ENCODE results near the gene DNAH10. TPM values are rescaled to one million over a fixed set of nuclear protein-coding genes. Genes with fewer than 3 reads are reported as not detected.
A peak's percentile ranks its signal among the peaks of the same experiment; 100 is the strongest.

DNAH10 gene
- total RNA-seq, 1 experiment from 2014 or later: 0.06 TPM

DNA sequence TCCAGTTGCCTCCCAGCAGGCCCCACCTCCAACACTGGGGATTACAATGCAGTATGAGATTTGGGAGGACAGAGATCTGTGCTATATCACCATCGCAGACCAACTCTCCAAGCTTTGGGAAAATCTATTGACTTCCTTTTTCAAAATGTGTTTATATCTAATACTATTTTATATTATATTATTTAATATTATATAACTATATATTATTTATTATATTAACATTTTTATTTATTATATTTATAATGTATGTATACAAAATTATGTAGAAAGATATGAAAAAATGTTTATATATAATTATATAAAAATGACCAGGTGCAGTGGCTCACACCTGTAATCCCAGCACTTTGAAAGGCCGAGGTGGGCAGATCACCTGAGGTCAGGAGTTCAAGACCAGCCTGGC is 36.4 kb downstream of the DNAH10 start:
- DNase-seq (ENCODE audit: low read depth): no peak

- no peak for DNase-seq (ENCODE audit: low read depth)
Observed at GRCh38 chr12:123799227-123799626, 37.1 kb downstream of the DNAH10 start.

GRCh38 chr12:123801573-123802178 is 39.6 kb downstream of the DNAH10 start:
- DNase-seq (ENCODE audit: low read depth): peak; percentile 11

DNA sequence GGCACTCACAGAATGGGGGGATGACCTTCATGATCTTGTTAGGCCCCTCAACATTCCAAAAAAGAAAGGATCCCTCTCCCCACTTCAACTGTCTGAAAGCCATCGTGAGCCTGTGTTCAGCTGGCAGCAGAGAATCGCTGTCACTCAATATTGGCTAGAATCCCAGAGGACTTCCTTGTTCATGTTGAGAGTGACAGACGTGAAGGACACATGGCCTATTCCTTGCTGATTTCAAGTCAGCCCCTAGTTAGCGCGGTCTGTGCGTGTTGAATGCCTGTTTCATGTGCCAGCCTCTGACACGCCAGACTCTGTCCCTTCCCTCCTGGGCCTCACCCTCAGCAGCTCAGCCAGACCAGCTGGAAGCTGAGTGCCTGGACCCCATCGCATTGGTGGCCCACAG is 43.1 kb downstream of the DNAH10 start:
- no peak for DNase-seq (ENCODE audit: low read depth)

- DNase-seq (ENCODE audit: low read depth): no peak
Observed at GRCh38 chr12:123807002-123807401, 44.9 kb downstream of the DNAH10 start.

- no peak for DNase-seq (ENCODE audit: low read depth)
Observed at GRCh38 chr12:123807670-123808069, 45.6 kb downstream of the DNAH10 start.

DNA sequence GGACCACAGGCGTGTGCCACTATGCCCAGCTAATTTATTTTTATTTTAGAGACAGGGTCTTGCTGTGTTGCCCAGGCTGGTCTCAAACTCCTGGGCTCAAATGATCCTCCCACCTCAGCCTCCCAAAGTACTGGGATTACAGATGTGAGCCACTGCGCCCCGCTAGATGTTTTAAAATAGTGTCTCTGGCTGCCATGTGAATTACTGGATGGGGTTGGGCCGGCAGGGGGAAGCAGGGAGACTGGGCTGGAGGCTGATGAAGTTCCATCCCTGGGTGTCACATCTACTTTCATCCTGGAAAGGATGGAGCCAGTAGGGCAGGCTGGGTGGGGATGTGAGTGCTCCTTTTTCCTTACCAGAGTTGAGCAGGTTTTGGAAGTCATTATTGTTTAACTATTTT is 46.1 kb downstream of the DNAH10 start:
- DNase-seq (ENCODE audit: low read depth): peak; percentile 50

DNA sequence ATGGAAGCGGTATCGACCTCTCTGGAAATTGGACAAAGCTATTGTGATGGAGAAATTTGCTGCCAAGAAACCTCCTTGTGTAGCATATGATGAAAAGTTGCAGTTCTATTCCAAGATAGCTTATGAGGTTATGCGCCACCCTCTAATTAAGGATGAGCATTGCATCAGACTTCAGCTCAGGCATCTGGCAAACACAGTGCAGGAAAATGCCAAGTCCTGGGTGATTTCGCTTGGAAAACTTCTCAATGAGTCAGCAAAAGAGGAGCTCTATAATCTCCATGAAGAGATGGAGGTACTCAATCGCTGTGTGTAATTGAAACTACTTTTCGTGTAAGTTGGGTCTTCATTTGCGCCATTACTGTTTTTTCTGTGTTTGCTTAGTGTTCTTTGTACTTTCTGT is 51.2 kb downstream of the DNAH10 start:
- DNase-seq (ENCODE audit: low read depth): no peak

DNA sequence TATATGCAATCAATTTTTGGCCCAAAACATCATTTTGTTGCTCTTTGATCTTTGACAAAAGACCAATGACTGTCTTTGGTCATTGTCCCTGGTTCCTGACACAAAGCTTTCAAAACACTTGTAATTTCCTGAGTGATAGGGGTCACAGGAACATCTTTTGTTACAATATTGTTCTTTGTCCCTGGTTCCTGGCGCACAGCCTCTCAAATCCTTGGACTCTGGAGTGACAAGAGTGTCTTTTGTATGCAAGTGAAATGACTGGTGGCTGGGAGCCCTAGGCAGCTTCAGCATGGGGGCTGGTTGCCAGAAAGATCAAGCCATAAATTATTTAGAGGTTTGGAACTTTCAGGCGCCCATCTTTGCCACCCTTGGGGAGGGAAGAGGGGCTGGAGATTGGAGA is 53.9 kb downstream of the DNAH10 start:
- DNase-seq (ENCODE audit: low read depth): no peak

DNA sequence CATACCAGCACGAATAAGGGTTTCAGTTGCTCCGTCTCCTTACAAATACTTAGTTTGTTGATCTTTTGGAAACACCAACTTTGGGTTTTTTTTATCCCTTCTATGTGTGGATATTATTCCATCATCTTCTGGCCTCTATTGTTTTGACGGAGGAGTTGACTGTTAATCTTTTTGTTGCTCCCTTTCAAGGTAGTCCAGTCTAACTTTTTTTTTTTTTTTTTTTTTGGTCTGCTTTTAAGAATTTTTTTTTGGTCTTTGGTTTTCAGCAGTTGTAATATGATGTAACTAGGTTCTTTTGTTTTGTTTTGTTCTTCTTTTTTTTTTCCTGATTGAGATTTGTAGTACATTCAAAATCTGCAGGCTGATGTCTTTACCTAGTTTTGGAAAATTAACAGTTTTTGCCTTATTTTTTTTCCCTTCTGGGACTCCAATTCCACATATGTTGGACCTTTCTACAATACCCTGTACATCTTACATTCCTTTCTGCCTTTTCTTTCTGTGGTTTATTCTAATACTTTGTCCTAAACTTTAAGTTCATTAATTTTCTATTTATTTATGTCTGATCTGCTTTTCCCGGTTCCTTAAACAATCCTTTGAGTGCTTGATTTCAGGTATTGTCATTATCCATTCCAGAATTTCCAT is 54.9 kb downstream of the DNAH10 start:
- no peak for DNase-seq (ENCODE audit: low read depth)

DNA sequence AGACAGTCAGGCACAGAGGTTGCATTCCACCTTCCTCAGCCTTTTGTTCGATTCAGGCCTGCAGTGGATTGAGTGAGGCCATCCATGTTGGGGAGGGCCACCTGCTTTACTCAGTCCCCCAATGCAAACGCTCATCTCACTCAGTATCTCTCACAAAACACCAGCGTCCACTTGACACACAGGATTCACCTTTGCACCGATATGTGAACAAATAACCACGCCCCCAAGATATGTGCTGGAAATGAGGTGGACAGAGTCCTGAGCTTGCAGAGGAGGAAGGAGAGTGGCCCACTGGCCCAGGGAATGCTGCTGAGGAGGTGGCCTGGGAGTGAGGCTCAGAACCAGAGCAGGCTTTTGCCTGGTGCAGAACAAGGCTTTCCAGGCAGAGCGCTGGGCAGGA is 60.7 kb downstream of the DNAH10 start:
- no peak for DNase-seq (ENCODE audit: low read depth)

DNA sequence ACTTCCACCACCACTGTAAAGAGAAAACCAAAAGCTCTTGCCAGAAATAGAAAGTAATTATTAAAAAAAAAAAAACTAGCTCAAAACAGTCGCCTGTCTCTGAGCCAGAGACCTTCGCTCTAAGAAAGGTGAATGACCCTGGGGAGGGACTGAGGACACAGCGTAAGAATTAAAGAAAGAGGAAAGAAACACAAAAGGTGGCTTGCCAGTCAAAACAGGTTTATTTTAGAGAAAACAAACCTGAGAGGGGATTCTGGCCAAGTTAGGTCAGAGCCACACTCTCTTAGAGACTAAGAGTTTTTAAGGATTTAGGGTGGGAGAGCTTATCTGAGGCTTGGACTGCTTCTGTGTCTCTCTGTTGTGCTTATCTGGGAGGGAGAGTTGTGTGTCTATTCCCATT is 66.0 kb downstream of the DNAH10 start:
- no peak for DNase-seq (ENCODE audit: low read depth)

DNA sequence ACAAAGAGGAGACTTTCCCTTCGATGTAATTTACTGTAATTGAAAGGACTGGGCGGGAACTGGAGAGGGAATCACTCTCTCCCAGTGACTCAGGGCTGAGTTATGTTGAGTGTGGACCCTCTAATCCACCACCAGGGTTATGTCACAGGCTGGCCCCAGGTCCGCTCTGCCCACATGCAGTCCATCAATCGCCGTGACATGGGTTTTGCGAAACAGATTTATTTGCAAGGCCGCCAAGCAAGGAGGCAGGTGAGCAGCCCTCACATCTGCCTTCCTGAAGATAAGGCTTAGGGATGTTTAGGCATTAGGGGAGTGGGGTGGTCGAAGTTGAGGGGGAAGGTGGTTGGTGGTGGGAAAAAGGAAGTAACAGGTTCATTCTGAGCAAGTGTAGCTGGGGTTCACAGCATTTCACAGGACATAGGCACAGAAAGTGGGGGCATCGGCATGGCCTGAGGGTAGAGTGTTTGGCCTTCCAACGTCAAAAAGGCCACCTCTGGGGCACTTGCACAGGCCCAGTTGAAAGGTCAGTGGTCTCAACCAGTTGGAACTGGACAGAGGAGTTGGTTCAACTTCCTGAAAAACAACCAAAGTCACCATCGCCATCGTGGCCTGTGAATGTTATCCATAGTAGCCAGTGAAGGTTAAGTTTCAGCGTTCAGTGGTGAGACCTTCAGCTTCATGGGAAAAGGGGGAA is 66.9 kb downstream of the DNAH10 start:
- peak; percentile 31 for DNase-seq (ENCODE audit: low read depth)

- DNase-seq (ENCODE audit: low read depth): peak; percentile 20
Observed at GRCh38 chr12:123829561-123829960, 67.5 kb downstream of the DNAH10 start.

DNA sequence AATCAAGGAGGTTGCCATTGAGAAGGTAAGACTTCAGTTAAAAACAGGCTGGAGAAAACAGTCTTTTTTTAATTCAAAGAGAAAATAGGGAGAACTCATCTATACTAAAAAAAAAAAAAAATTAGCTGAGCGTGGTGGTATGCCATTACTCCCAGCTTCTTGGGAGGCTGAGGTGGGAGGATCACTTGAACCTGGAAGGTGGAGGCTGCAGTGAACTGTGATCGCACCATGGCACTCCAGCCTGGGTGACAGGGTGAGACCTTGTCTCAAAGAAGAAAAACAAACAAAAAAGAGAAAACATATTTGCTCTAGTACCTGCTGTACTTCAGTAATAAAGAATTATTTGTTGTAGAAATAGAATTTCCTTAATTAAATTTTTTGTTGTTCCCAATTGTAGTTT is 68.6 kb downstream of the DNAH10 start:
- DNase-seq (ENCODE audit: low read depth): no peak

DNA sequence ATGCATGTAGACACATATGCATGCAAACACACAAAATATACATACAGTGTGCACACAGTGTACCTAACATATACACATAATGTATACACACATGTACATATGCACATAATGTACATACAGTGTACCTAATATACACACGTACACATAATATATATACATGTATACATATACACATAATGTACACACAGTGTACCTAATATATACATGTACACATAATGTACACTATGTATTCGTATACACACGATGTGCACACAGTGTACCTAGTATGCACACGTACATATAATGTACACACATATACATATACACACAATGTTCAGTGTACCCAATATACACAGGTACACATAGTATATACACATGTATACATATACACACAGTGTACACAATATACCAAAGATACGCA is 70.0 kb downstream of the DNAH10 start:
- no peak for DNase-seq (ENCODE audit: low read depth)

- DNase-seq (ENCODE audit: low read depth): peak; percentile 21
Observed at GRCh38 chr12:123833830-123834229, 71.7 kb downstream of the DNAH10 start.

GRCh38 chr12:123834845-123835244 is 72.7 kb downstream of the DNAH10 start:
- DNase-seq (ENCODE audit: low read depth): no peak

DNA sequence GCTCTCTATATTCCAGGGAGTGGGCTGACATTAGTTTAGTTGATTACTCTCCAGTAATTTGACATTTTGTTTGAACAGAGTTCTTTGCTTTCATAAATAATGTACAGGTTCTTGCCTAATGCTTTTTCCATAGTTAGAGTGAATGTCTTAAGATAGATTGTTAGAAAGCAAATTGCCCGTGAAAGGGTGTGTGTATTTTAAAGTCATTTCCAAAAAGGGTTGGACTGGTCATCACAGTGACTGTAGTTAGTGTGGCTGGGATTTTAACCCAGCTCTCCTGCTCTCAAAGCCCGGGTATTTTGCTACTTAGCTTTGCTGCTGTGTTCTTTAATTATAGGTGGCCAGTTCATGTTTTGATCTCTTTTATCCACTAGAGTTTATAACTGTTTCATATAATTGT is 74.2 kb downstream of the DNAH10 start:
- no peak for DNase-seq (ENCODE audit: low read depth)

DNA sequence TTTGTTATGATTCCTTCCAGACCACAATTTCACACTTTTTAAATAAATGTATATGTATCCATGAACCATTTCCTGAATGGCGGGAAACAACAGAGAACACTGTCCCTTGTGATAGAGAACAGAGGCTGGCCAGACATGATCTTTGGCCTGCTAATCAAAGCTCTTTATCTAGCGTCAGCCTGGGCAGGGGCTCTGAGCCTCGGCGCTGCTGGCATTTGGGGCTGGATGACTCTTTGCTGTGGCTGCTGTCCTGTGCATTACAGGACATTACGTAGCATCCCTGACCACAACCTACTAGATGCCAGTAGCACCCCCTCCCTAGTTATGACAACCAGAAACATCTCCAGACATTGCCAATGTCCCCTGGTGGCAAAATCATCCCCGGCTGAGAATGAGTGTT is 77.7 kb downstream of the DNAH10 start:
- no peak for DNase-seq (ENCODE audit: low read depth)

DNA sequence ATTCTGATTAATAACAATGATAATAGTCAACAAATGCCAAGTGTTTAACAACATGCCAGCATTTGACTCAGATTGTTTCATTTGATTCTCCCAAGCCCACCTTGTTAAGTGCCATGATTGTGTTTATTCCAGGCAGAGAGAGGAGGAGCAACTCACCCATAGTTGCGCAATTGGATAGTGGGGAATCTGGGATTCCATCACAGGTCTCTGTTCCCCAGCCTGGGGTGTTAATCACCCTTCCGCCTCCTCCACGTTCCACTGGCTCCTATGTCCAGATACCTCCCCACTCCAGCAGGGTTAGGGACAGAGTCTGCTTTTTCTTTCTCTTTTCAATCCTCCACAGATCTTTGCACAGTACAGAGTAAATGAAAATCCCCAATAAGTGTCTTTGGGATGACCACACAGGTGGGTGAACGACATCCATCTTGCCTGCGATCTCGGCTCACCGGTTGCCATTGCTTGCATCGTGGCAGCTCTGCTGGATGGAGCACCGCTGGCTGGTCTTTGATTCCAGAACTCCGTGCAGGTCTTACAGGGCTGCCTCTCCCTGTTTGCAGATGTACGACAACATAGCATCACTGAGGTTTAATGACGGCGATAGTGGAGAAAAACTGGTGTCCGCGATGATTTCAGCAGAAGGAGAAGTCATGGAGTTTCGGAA is 78.8 kb downstream of the DNAH10 start:
- DNase-seq (ENCODE audit: low read depth): no peak

DNA sequence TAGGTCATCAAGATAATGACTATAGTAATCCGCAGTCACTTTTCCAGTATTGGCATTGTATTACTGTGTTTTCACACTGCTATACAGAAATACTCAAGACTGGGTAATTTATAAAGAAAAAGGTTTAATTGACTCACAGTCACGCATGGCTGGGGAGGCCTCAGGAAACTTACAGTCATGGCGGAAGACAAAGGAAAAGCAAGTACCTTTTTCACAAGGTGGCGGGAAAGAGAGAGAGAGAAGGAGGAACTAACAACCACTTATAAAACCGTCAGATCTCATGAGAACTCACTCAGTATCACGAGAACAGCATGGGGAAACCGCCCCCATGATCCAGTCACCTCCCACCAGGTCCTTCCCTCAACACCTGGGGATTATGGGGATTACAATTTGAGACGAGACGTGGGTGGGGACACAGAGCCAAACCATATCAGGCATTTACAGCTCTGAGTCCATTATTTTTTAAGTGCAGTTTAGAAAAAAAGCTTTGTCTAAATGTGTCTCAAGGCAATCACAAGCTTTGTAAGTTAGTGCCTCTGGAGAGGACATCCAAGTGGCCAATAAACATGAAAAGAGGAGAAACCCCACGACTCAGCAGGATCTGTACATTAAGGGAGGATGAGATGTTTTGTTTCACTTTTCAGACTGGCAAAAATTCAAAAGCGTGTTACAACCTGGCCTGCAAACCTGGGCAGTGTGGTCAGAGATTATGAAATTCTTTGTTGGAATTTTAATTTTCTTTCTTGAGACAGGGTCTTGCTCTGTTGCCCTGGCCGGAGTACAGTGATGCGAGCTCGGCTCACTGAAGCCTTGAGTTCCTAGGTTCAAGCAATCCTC is 82.0 kb downstream of the DNAH10 start:
- no peak for DNase-seq (ENCODE audit: low read depth)

Data from Daoy (cell line).